ENCODE results near the gene IL17B. TPM values are rescaled to one million over a fixed set of nuclear protein-coding genes. Genes with fewer than 3 reads are reported as not detected.

The IL17B gene
- total RNA-seq, 2 donors from 2014 or later, result not detected

DNA sequence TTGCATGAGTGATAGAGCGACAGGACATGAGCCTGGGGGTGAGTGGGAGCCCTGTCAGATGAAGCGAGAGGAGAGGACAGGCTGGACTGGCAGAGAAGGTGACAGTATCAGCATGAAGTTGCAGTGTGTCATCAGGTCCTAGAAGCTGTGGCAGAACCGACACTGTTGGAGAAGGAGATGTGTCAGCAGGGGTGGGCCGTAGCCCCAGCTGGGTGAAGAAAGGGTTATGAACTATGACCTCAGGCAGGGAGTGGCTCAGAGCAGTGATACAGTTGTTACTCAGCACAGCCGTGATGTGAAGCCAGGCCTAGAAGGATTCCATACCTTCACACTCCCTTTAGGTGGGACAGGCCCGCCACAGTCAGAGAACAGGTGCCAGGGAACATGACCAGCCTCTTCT, 13.7 kb downstream of the IL17B start:
- no peak overlapping the region for H3K9ac ChIP-seq (ENCODE audit: extremely low read depth, low read length, poor library complexity, severe bottlenecking)
- no peak overlapping the region for H3K4me3 ChIP-seq (ENCODE audit: low read length)
- H3K4me1 Mint-ChIP-seq, result no peaks in the 10 kb centered on the region
- no peaks in the 10 kb centered on the region for H3K36me3 ChIP-seq (ENCODE audit: control insufficient read depth, insufficient read depth, low read length)
- WGBS, 2 experiments (ENCODE audit: insufficient coverage in 1 of 2, insufficient read length in 1 of 2), result 86 to 93% methylated on average over 4 to 6 of the region's 6 CpGs
- H3K36me3 Mint-ChIP-seq (ENCODE audit: low read depth), result no peaks in the 10 kb centered on the region
- H3K9me3 Mint-ChIP-seq, result no peaks in the 10 kb centered on the region
- H3K27ac Mint-ChIP-seq, result no peak overlapping the region
- no peaks in the 10 kb centered on the region for H3K9me3 ChIP-seq (ENCODE audit: control insufficient read depth, low read length)
- no peaks in the 10 kb centered on the region for H3K27me3 Mint-ChIP-seq (ENCODE audit: insufficient read depth)
- H3K27ac ChIP-seq (ENCODE audit: low read depth, low read length), result no peak overlapping the region
- no peaks in the 10 kb centered on the region for H3K4me1 ChIP-seq (ENCODE audit: control insufficient read depth, insufficient read depth, low read length)
- DNase-seq, result peak; percentile 22
- no peak overlapping the region for H3K4me3 Mint-ChIP-seq
- no peak for TF ChIP-seq CTCF (conservative IDR thresholded peaks at IDR 0.05)
- H3K27me3 ChIP-seq (ENCODE audit: control insufficient read depth, insufficient read depth, low read length, poor library complexity, severe bottlenecking), result peaks cover 6% of the 10 kb centered on the region

DNA sequence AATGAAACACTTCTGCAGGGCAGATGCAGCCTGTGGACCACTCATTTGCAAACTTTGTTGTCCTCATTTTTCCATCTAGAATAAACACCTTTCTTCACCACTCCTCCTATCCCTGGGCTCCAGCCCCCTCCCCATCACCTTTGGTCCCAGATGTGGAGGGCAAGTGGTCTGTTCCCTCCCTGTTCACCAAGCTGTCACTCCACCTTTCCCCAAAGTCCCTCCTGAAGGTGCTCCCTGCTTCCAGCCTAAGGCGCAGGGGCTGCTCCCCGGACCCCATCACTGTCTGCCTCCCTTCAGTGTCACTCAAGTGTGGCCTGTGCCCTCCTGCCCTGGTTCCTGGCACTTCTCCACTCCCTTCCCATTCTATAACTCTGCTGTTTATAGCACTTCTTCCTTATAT, 14.4 kb downstream of the IL17B start:
- H3K27ac Mint-ChIP-seq, result no peak overlapping the region
- Histone ChIP-seq H3K36me3 (ENCODE audit: control insufficient read depth, insufficient read depth, low read length) (no peaks in the 10 kb centered on the region), H3K4me3 (ENCODE audit: low read length) (no peak overlapping the region), H3K27me3 (ENCODE audit: control insufficient read depth, insufficient read depth, low read length, poor library complexity, severe bottlenecking) (peaks cover 13% of the 10 kb centered on the region), H3K27ac (ENCODE audit: low read depth, low read length) (no peak overlapping the region), H3K4me1 (ENCODE audit: control insufficient read depth, insufficient read depth, low read length) (no peaks in the 10 kb centered on the region), H3K9me3 (ENCODE audit: control insufficient read depth, low read length) (no peaks in the 10 kb centered on the region), H3K9ac (ENCODE audit: extremely low read depth, low read length, poor library complexity, severe bottlenecking) (no peak overlapping the region)
- H3K36me3 Mint-ChIP-seq (ENCODE audit: low read depth), result no peaks in the 10 kb centered on the region
- H3K4me1 Mint-ChIP-seq, result no peaks in the 10 kb centered on the region
- no peak for TF ChIP-seq CTCF (conservative IDR thresholded peaks at IDR 0.05)
- 88% methylated on average over 2 of the region's 2 CpGs for WGBS, 2 experiments (ENCODE audit: insufficient coverage in 1 of 2, insufficient read length in 1 of 2)
- H3K27me3 Mint-ChIP-seq (ENCODE audit: insufficient read depth), result peaks cover 2% of the 10 kb centered on the region
- no peaks in the 10 kb centered on the region for H3K9me3 Mint-ChIP-seq
- peak; percentile 28 for DNase-seq
- H3K4me3 Mint-ChIP-seq, result no peak overlapping the region

GRCh38 chr5:149363936-149364335, 15.2 kb downstream of the IL17B start:
- no peak overlapping the region for H3K9ac ChIP-seq (ENCODE audit: extremely low read depth, low read length, poor library complexity, severe bottlenecking)
- no peaks in the 10 kb centered on the region for H3K36me3 Mint-ChIP-seq (ENCODE audit: low read depth)
- no peak overlapping the region for H3K4me3 ChIP-seq (ENCODE audit: low read length)
- H3K36me3 ChIP-seq (ENCODE audit: control insufficient read depth, insufficient read depth, low read length), result no peaks in the 10 kb centered on the region
- WGBS, 2 experiments (ENCODE audit: insufficient coverage in 1 of 2, insufficient read length in 1 of 2), result 90 to 100% methylated on average over 2 to 9 of the region's 9 CpGs
- no peak overlapping the region for H3K27ac ChIP-seq (ENCODE audit: low read depth, low read length)
- H3K9me3 ChIP-seq (ENCODE audit: control insufficient read depth, low read length), result no peaks in the 10 kb centered on the region
- no peaks in the 10 kb centered on the region for H3K4me1 Mint-ChIP-seq
- DNase-seq, result peak; percentile 41
- TF ChIP-seq CTCF (conservative IDR thresholded peaks at IDR 0.05), result no peak
- H3K9me3 Mint-ChIP-seq, result no peaks in the 10 kb centered on the region
- peaks cover 10% of the 10 kb centered on the region for H3K27me3 Mint-ChIP-seq (ENCODE audit: insufficient read depth)
- H3K27me3 ChIP-seq (ENCODE audit: control insufficient read depth, insufficient read depth, low read length, poor library complexity, severe bottlenecking), result peaks cover 20% of the 10 kb centered on the region
- no peak overlapping the region for H3K27ac Mint-ChIP-seq
- H3K4me3 Mint-ChIP-seq, result no peak overlapping the region
- no peaks in the 10 kb centered on the region for H3K4me1 ChIP-seq (ENCODE audit: control insufficient read depth, insufficient read depth, low read length)

All from endodermal cell (in vitro differentiated cells).